ENCODE data around the gene ITPRIPL1. TPM values are rescaled to one million over a fixed set of nuclear protein-coding genes. Genes with fewer than 3 reads are reported as not detected.

ITPRIPL1 gene
- total RNA-seq, 2 donors from 2014 or later = 6.6 to 9.9 TPM

DNA sequence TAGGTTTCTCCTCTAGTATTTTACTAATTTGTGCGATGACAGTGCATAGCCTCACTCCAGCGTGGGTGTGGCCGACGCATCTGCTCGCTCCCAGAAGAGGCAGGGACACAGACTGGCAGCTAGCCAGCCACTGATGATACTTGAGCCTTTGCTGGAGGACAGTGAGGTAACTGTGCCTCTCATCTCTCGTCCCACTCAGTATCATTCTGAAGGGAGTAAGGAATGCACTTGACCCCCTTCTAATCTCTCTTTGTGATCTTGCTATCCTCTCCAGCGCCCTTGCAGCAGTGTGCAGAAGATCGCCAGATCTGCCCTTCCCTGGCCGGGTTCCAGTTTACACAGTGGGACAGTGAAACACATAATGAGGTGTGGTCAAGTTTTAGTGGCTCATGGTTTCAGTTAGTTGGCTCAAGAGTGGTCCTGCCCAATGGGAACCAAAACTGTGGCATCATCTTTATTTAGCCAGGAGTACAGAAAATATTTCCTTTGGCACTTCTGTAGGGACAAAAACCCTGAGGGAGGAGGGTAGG, 28.0 kb downstream of the ITPRIPL1 start:
- ATAC-seq (no peak), DNase-seq (no peak)
- H3K27me3 Mint-ChIP-seq = no peaks in the 10 kb centered on the region
- H3K4me1 Mint-ChIP-seq = peaks cover 3% of the 10 kb centered on the region
- no peak overlapping the region for H3K4me3 Mint-ChIP-seq
- no peaks in the 10 kb centered on the region for H3K9me3 ChIP-seq (ENCODE audit: control insufficient read depth, low read length, poor library complexity, severe bottlenecking)
- no peak overlapping the region for H3K27ac Mint-ChIP-seq
- H3K36me3 Mint-ChIP-seq (ENCODE audit: low read depth) = no peaks in the 10 kb centered on the region

DNA sequence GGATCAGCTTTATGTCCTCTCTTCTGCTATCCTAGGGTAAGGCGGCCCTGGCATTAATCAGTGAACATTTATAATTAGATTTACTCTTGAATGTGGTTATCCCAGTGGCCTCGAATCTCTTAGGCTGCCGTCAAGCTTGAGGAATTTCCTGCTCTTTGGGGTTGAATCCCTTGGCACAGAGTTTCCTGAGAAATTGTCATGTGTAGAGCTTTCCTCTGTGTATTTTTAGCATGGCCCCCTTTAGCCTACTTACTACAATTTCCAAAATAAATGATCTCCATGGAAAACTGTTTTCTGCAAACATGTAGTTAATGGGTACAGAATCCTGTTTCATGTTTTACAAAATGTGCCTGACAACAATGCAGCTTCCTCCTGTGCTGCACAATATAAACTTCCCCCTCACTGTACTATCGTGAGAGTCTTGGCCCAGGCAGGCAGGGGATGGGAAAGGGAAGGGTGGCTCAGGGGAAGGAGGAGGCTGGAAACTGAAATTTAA, 28.5 kb downstream of the ITPRIPL1 start:
- Mint-ChIP-seq H3K27ac (no peak overlapping the region), H3K36me3 (ENCODE audit: low read depth) (no peaks in the 10 kb centered on the region)
- no peak for ATAC-seq

DNA sequence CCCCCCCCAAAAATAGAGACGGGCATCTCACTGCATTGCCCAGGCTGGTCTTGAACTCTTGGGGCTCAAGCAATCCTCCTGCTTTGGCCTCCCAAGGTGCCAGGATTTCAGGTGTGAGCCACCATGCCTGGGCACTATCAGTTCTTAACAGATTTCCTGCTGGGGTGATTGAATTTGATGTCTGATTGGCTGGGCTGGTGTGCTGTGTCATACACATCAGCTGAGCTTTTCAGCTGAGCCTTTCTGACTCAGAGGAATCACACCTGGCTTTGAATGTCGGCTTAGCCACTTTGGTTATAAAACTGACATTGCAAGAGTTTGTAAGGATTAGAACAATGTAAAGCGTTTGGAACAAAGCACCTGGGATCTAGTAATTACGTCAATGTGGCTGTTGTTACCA, 29.4 kb downstream of the ITPRIPL1 start:
- Mint-ChIP-seq H3K4me1 (peaks cover 5% of the 10 kb centered on the region), H3K27ac (no peak overlapping the region), H3K4me3 (no peak overlapping the region), H3K36me3 (ENCODE audit: low read depth) (no peaks in the 10 kb centered on the region), H3K27me3 (no peaks in the 10 kb centered on the region)
- H3K9me3 ChIP-seq (ENCODE audit: control insufficient read depth, low read length, poor library complexity, severe bottlenecking) = no peaks in the 10 kb centered on the region
- DNase-seq = no peak
- no peak for ATAC-seq

More for the DNA sequence above, 28.5 kb downstream of the ITPRIPL1 start:
- H3K27me3 Mint-ChIP-seq = no peaks in the 10 kb centered on the region
- no peaks in the 10 kb centered on the region for H3K9me3 ChIP-seq (ENCODE audit: control insufficient read depth, low read length, poor library complexity, severe bottlenecking)
- H3K4me1 Mint-ChIP-seq = peaks cover 3% of the 10 kb centered on the region
- DNase-seq = no peak
- H3K4me3 Mint-ChIP-seq = no peak overlapping the region

DNA sequence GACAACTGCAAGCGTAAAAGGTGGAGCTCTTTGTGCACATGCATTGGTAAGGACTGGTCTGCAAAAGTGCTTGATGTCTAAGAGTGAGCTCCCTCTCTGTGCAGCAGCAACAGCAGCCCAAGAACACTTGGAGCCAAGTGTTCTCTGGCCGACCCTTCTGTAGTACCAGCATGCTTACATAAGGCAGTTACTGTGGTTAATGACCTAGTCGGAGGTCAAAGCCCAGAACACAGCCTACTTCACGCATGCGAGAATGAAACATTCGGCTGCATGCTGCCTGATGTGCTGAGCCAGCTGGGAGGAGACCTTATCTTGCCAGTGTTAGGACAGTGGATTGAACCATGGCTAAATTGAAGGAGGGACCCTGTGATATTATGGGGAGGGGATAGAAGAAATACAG, 31.8 kb downstream of the ITPRIPL1 start:
- peaks cover 13% of the 10 kb centered on the region for H3K4me1 Mint-ChIP-seq
- no peak overlapping the region for H3K4me3 Mint-ChIP-seq
- H3K36me3 Mint-ChIP-seq (ENCODE audit: low read depth) = no peaks in the 10 kb centered on the region
- DNase-seq (no peak), ATAC-seq (no peak)
- H3K27ac Mint-ChIP-seq = peak overlapping the region; percentile 89
- no peaks in the 10 kb centered on the region for H3K27me3 Mint-ChIP-seq
- H3K9me3 ChIP-seq (ENCODE audit: control insufficient read depth, low read length, poor library complexity, severe bottlenecking) = no peaks in the 10 kb centered on the region

DNA sequence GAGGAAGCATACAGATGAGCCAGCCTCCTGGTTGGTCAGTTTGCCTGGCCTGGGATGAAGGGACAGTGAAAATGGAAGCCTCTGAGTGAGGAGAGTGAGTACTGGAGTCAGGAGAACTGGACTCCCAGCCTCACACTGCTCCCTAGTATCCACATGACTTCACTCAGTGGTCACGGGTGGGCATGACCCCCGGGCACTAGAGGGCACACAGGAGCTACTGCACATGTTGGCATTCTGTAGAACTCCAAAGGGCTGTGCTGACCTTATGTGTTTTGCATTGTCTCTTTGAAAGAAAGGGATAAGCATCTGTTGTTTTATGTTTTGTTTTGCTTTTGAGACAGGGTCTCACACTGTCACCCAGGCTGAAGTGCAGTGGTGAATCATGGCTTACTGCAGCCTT, 34.2 kb downstream of the ITPRIPL1 start:
- Mint-ChIP-seq H3K4me3 (no peak overlapping the region), H3K36me3 (ENCODE audit: low read depth) (no peaks in the 10 kb centered on the region), H3K27ac (peak overlapping the region; percentile 94), H3K27me3 (no peaks in the 10 kb centered on the region), H3K4me1 (peaks cover 13% of the 10 kb centered on the region)
- peak; percentile 43 for ATAC-seq
- H3K9me3 ChIP-seq (ENCODE audit: control insufficient read depth, low read length, poor library complexity, severe bottlenecking) = no peaks in the 10 kb centered on the region
- peak in 1 of 3 donors; percentile 20 for DNase-seq

DNA sequence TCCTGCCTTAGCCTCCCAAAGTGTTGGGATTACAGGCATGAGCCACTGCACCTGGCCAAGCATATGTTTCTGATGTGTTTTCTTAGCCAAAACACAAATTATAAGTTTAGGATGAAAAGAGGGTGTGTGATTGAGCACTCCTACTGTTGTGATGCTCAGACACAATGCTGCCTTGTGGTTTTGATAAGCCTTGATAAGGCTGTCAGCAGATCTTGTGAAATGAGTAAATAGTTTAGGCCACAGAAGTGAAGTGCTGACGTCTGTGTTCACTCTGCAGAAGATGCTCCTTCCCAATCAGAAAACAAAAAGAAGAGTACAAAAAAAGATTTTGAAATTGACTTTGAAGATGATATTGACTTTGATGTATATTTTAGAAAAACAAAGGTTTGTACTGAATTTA, 34.7 kb downstream of the ITPRIPL1 start:
- Mint-ChIP-seq H3K36me3 (ENCODE audit: low read depth) (no peaks in the 10 kb centered on the region), H3K4me3 (peak overlapping the region; percentile 57), H3K27me3 (no peaks in the 10 kb centered on the region), H3K27ac (peak overlapping the region; percentile 94), H3K4me1 (peaks cover 13% of the 10 kb centered on the region)
- ATAC-seq (peak; percentile 99), DNase-seq (no peak)
- H3K9me3 ChIP-seq (ENCODE audit: control insufficient read depth, low read length, poor library complexity, severe bottlenecking) = no peaks in the 10 kb centered on the region

DNA sequence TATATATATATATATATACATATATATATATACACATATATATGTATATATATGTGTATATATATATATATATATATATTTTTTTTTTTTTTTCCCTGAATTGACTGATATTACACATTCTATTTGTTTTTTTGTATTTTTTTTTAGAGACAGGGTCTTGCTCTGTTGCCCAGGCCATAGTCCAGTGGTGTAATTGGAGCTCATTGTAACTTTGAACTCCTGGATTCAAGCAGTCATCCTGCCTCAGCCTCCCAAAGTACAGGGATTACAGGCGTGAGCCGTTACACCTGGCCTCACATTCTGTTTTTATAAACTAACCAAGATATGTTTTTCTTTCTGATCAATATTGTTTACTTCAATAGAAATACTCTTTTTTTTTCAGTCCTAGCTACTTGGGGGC, 36.6 kb downstream of the ITPRIPL1 start:
- Mint-ChIP-seq H3K27ac (peak overlapping the region; percentile 94), H3K36me3 (ENCODE audit: low read depth) (no peaks in the 10 kb centered on the region)

DNA sequence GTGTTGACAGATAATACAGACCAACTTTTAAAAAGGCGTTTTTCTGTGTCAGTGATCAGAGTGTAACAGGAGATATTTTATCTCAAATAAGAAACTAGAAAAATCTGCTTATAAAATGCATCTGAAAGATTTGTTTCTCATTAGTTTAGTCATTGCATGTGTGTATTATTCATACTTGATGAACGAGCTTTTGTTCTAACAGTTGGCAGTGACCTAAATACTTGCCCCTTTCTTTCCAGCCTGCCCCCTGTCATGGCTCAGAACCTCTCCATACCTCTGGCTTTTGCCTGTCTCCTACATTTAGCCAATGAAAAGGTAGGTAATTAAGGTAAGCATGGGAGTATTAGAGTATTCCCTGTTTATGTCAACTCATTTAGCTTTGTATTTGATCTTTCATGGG, 44.1 kb downstream of the ITPRIPL1 start:
- peaks cover 3% of the 10 kb centered on the region for H3K4me1 Mint-ChIP-seq
- peaks cover 4% of the 10 kb centered on the region for H3K36me3 Mint-ChIP-seq (ENCODE audit: low read depth)
- no peak overlapping the region for H3K27ac Mint-ChIP-seq
- no peaks in the 10 kb centered on the region for H3K27me3 Mint-ChIP-seq
- no peaks in the 10 kb centered on the region for H3K9me3 ChIP-seq (ENCODE audit: control insufficient read depth, low read length, poor library complexity, severe bottlenecking)
- no peak for DNase-seq
- ATAC-seq = no peak
- no peak overlapping the region for H3K4me3 Mint-ChIP-seq

More for the DNA sequence above, 36.6 kb downstream of the ITPRIPL1 start:
- ATAC-seq = no peak
- no peaks in the 10 kb centered on the region for H3K9me3 ChIP-seq (ENCODE audit: control insufficient read depth, low read length, poor library complexity, severe bottlenecking)
- DNase-seq = no peak
- no peak overlapping the region for H3K4me3 Mint-ChIP-seq
- no peaks in the 10 kb centered on the region for H3K27me3 Mint-ChIP-seq
- H3K4me1 Mint-ChIP-seq = peaks cover 13% of the 10 kb centered on the region

DNA sequence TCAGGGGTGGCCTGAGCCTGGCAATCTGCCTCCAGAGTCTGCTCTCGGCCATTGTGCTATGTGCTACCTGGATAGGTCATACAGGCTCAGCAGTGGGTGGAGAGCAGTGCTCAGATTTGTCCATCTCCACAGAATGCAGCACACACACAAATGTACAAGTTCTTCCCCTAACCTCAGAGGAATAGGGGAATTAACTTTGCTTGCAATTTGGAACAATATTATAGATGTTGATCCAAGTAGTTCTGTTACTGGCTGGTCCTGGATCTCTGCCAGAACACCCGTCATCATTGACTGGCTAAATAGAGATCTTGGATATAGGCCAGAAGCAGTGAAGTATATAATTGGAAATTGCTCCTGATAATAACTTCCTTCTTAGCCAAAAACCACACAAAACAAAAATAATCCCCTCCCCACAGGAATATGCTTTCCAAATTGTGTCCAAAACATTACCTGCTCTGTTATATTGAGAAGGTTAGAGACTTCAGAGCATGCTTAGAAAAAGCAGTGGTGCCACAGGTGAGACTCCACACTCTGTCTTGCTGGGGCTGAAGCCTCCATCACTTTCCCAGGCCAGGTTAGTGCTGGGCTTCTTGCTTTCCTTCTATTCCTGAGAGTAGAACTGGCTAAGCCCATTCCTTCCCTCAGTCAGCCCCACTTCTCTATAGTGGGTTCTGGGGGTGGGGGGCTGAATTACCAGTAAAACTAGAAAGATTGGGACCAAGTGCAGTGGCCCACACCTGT, 49.3 kb downstream of the ITPRIPL1 start:
- no peak overlapping the region for H3K27ac Mint-ChIP-seq
- peaks cover 10% of the 10 kb centered on the region for H3K36me3 Mint-ChIP-seq (ENCODE audit: low read depth)
- peaks cover 5% of the 10 kb centered on the region for H3K4me1 Mint-ChIP-seq
- no peak overlapping the region for H3K4me3 Mint-ChIP-seq
- no peak for DNase-seq
- H3K9me3 ChIP-seq (ENCODE audit: control insufficient read depth, low read length, poor library complexity, severe bottlenecking) = no peaks in the 10 kb centered on the region
- no peak for ATAC-seq
- H3K27me3 Mint-ChIP-seq = no peaks in the 10 kb centered on the region

Other genes with a start within 250 kb of the ITPRIPL1 start
- 1 to 10 TPM in 1 of 2 donors, under 1 TPM in 1; 0.85 to 2.8 TPM for gene ADRA2B, start 208.7 kb upstream of the ITPRIPL1 start, total RNA-seq
- 1 to 10 TPM; 4.2 to 7.9 TPM for gene ASTL, start 186.8 kb upstream of the ITPRIPL1 start, total RNA-seq
- 100 to 1,000 TPM; 240 to 319 TPM for gene DUSP2, start 179.9 kb upstream of the ITPRIPL1 start, total RNA-seq
- gene STARD7, start 116.5 kb upstream of the ITPRIPL1 start, total RNA-seq = 10 to 100 TPM; 59.2 to 72.6 TPM
- 10 to 100 TPM; 36.4 to 44.8 TPM for gene TMEM127, start 59.3 kb upstream of the ITPRIPL1 start, total RNA-seq
- gene CIAO1, start 59.1 kb upstream of the ITPRIPL1 start, total RNA-seq = 10 to 100 TPM; 60.0 to 61.5 TPM
- 100 to 1,000 TPM; 189 to 224 TPM for gene SNRNP200, start 19.8 kb upstream of the ITPRIPL1 start, total RNA-seq
- 1 to 10 TPM; 1.4 to 3.0 TPM for gene NCAPH, start 10.4 kb downstream of the ITPRIPL1 start, total RNA-seq
- under 1 TPM in 1 of 2 donors, not detected in 1; 0.44 TPM for gene NEURL3, start 180.0 kb downstream of the ITPRIPL1 start, total RNA-seq
- gene ARID5A, start 211.4 kb downstream of the ITPRIPL1 start, total RNA-seq = 100 to 1,000 TPM; 126 to 139 TPM